A549 (cell line): Measurements from ENCODE around the gene POU2F3. TPM values are rescaled to one million over a fixed set of nuclear protein-coding genes. Genes with fewer than 3 reads are reported as not detected.

ENCODE experiments used
- ATAC-seq, 2 experiments: fragments of 200-7000 bp in 1 of 2; fragments of >200 bp in 1 of 2; cut with Nextera tagmentation in 1 of 2; cut with Tn5 transposase in 1 of 2; 3 replicates each; pipeline versions ENCODE4 v1.8.0 to v1.9.1; 2018 to 2020; ENCODE audit warnings: mild to moderate bottlenecking in 1 of 2, moderate library complexity in 1 of 2
- CTCF ChIA-PET: fragments of 300-600 bp; sonication (Branson Sonifier 250); formaldehyde crosslinking; extraction: SDS; loops from one replicate; lab custom pipeline; 2021; ENCODE audit warnings: antibody characterized with exemption, inconsistent platforms; lab: Yijun Ruan, JAX
- POLR2A ChIA-PET: fragments of 350-600 bp; formaldehyde crosslinking; extraction: SDS; loops from one replicate; lab custom pipeline; 2021; ENCODE audit warnings: antibody characterized with exemption, inconsistent platforms; lab: Yijun Ruan, JAX
- DNase-seq, 2 experiments: peaks; one replicate each; pipeline versions ENCODE4 v3.0.0 to v3.0.0-alpha.2; 2011 to 2016; ENCODE audit warnings: low read depth in 1 of 2, low spot score in 1 of 2
- FAIRE-seq: peaks from 2 replicates; lab custom pipeline; 2011; peaks lifted over from hg19 to GRCh38; lab: Jason Lieb, UNC
- H3K27ac ChIP-seq, 2 experiments: fragments of >200 bp; sonication (Bioruptor Twin); formaldehyde crosslinking; 3 replicates each; pipeline ENCODE4 v1.5.1; 2016 to 2017
- H3K4me1 ChIP-seq: fragments of >200 bp; sonication (Bioruptor Twin); formaldehyde crosslinking; 3 replicates; pipeline ENCODE4 v1.6.1; 2016
- H3K4me2 ChIP-seq: fragments of >200 bp; sonication (Bioruptor Twin); formaldehyde crosslinking; 3 replicates; pipeline ENCODE4 v1.6.1; 2016
- H3K4me3 ChIP-seq: fragments of >200 bp; sonication (Bioruptor Twin); formaldehyde crosslinking; 3 replicates; pipeline ENCODE4 v1.5.1; 2016
- H3K9me3 ChIP-seq: fragments of >200 bp; sonication (Bioruptor Twin); formaldehyde crosslinking; 3 replicates; pipeline ENCODE4 v1.6.1; 2016
- CEBPB ChIP-seq, 2 experiments: fragments of >200 bp in 1 of 2; sonication (Bioruptor Twin) in 1 of 2; formaldehyde crosslinking in 1 of 2; IDR thresholded peaks; 2 replicates each; pipeline ENCODE4 v1.6.1; 2012 to 2016
- CHD4 ChIP-seq: fragments of 200-600 bp; sonication (generic); IDR thresholded peaks from 2 replicates; pipeline ENCODE4 v1.6.1; 2016; ENCODE audit warnings: antibody characterized with exemption, mild to moderate bottlenecking, borderline replicate concordance
- EHMT2 ChIP-seq: fragments of 200-600 bp; sonication (generic); IDR thresholded peaks from 2 replicates; pipeline ENCODE4 v1.6.1; 2016; ENCODE audit warnings: antibody characterized with exemption, low read depth, mild to moderate bottlenecking, moderate library complexity
- FOXS1 ChIP-seq: fragments of 250-450 bp; sonication (Bioruptor Pico); IDR thresholded peaks from 2 replicates; pipeline ENCODE4 v1.5.0; 2020; ENCODE audit warnings: mild to moderate bottlenecking, moderate library complexity
- HEYL ChIP-seq: fragments of 250-450 bp; sonication (Bioruptor Pico); IDR thresholded peaks from 2 replicates; pipeline ENCODE4 v1.8.0; 2021; ENCODE audit warnings: mild to moderate bottlenecking, moderate library complexity
- JUNB ChIP-seq: fragments of >200 bp; sonication (Bioruptor Twin); formaldehyde crosslinking; IDR thresholded peaks from 2 replicates; pipeline ENCODE4 v1.6.1; 2016
- KDM5A ChIP-seq: fragments of 200-600 bp; sonication (generic); IDR thresholded peaks from 2 replicates; pipeline ENCODE4 v1.6.1; 2016; ENCODE audit warnings: antibody characterized with exemption, mild to moderate bottlenecking
- MAFK ChIP-seq: fragments of 450-650 bp; IDR thresholded peaks from 2 replicates; pipeline ENCODE4 v1.6.1; 2014; ENCODE audit not compliant: partially characterized antibody
- MAZ ChIP-seq: fragments of 150-350 bp; IDR thresholded peaks from 2 replicates; pipeline ENCODE4 v1.6.1; 2014; ENCODE audit warnings: antibody characterized with exemption, low read depth, low read length, borderline replicate concordance
- PHF8 ChIP-seq: fragments of 200-600 bp; sonication (generic); IDR thresholded peaks from 2 replicates; pipeline ENCODE4 v1.6.1; 2016; ENCODE audit warnings: low read depth, mild to moderate bottlenecking, antibody characterized with exemption, moderate library complexity, borderline replicate concordance
- RAD21 ChIP-seq, 2 experiments: fragments of >200 bp in 1 of 2; sonication (Bioruptor Twin) in 1 of 2; formaldehyde crosslinking in 1 of 2; IDR thresholded peaks in 1 of 2; conservative IDR thresholded peaks in 1 of 2; 2 replicates in 1 of 2; 3 replicates in 1 of 2; pipeline ENCODE4 v1.6.1; 2012 to 2018; ENCODE audit warnings: inconsistent platforms in 1 of 2
- RFX5 ChIP-seq: fragments of 450-650 bp; IDR thresholded peaks from 2 replicates; pipeline ENCODE4 v1.7.1; 2014; ENCODE audit warnings: antibody characterized with exemption, mild to moderate bottlenecking, moderate library complexity
- SREBF2 ChIP-seq: fragments of 450-650 bp; IDR thresholded peaks from 2 replicates; pipeline ENCODE4 v1.6.1; 2014; ENCODE audit warnings: mild to moderate bottlenecking, moderate library complexity
- ZC3H11A ChIP-seq: fragments of 450-650 bp; IDR thresholded peaks from 2 replicates; pipeline ENCODE4 v1.6.1; 2014; ENCODE audit warnings: antibody characterized with exemption, mild to moderate bottlenecking
- ZFP36 ChIP-seq: fragments of 450-650 bp; IDR thresholded peaks from 2 replicates; pipeline ENCODE4 v1.6.1; 2014; ENCODE audit warnings: borderline replicate concordance; ENCODE audit not compliant: partially characterized antibody
- ZSCAN20 ChIP-seq: fragments of 250-450 bp; sonication (Bioruptor Pico); IDR thresholded peaks from 2 replicates; pipeline ENCODE4 v1.8.0; 2022; ENCODE audit warnings: mild to moderate bottlenecking, moderate library complexity
- WGBS: methylation state at CpG from one replicate; pipeline ENCODE4 v1.1.6; 2017; ENCODE audit errors: missing lambda C conversion rate; 5-methylcytosine and 5-hydroxymethylcytosine counted together
- polyA plus RNA-seq, 4 experiments: library from polyadenylated mRNA; depleted of rRNA in 3 of 4; stranded (reverse); fragments of >200 nt; fragmentation: RNase III in 1 of 4; extraction: RNeasy Plus Mini Kit Qiagen cat#74134 plus additional on column Dnase treatment in 1 of 4; gene quantifications; 2 replicates in 3 of 4; 3 replicates in 1 of 4; pipeline ENCODE4 v1.2.3, GENCODE V29; 2011 to 2017
- TF ChIP-seq, protein P1 (sequence below): fragments of >200 bp; sonication (Bioruptor Twin); formaldehyde crosslinking; IDR thresholded peaks from 3 replicates; pipeline ENCODE4 v1.6.1; 2016
- TF ChIP-seq, protein P2 (sequence below): fragments of 150-350 bp; IDR thresholded peaks from 2 replicates; pipeline ENCODE4 v1.6.1; 2014; ENCODE audit warnings: low read depth, mild to moderate bottlenecking, low read length
- TF ChIP-seq, protein P3 (sequence below): fragments of 250-450 bp; sonication (Bioruptor Pico); IDR thresholded peaks from 2 replicates; pipeline ENCODE4 v1.5.0; 2021; ENCODE audit warnings: mild to moderate bottlenecking, moderate library complexity, borderline replicate concordance
- TF ChIP-seq, protein P4 (sequence below): fragments of 250-450 bp; sonication (Bioruptor Pico); IDR thresholded peaks from 2 replicates; pipeline ENCODE4 v1.5.0; 2020; ENCODE audit warnings: low read depth, mild to moderate bottlenecking, moderate library complexity

The POU2F3 gene
- polyA plus RNA-seq, 2 of the 4 experiments (the other 2 are of a cell fraction): not detected

DNA sequence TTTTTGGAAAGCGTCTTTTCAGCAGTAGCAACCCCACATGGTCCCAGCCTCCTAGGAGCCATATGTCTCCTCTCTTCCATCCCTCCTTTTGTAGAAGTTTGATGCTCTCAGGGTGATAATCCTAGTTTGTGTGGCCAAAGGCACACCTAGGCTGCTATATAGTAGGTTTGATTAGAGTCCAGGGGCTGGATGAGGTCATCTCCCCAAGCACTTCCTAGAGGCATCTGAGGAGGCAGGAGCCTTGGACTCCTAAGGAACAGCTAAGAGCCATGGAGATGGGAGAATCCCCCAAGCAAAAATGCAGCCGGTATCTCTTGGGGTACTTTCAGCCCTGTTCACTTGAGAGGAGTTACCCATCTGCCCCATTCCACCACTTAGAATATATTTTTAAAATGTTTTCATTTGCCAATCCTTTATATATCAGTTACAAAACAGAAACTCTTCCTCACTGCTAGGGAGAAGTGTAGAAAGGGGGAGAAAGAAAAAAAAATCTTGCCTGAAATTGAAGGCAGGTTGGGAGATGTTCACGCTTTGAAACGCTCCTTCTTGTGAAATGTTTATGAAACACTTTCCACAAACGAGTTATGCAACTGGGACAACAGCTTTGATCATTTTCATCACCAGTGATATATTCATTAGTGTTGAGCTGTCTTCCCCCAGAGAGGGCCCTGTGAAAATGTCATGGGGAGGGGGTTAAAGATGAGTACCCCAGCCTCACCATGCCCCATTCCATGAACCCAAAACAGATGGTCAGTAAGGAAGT is 53.3 kb downstream of the POU2F3 start (continued):
- no peak for TF ChIP-seq FOXS1 (CRISPR knock-in tag)

DNA sequence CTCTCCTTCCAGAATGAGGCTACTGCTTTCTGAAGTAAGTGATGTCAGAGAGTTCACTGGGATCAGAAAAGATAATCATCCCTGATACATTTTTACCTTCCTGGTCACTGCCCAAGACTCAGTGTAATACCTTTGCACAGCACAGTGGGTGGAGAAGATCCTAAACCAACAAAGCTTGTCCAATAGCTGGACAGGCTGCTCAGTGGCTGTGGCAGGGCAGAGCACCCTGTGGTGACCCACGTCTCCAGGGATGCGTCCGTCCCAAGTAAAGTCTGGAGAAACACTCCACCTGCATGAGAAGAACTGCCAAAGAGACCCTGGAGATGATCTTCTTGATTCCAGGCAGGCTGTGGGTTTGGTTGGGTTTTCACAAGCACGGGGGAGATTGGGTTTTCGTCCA is 54.2 kb downstream of the POU2F3 start:
- ChIA-PET POLR2A (no interaction called here), CTCF (interaction anchor here (1.9 to 2.0 kb wide), 2 partner anchors 9 to 59 kb away, joined by 10 to 14 read pairs; no protein-coding TSS in a partner anchor)
- DNase-seq (no peak), FAIRE-seq (no peak), ATAC-seq (no peak)
- no peaks in the 10 kb centered on the region for H3K9me3 ChIP-seq
- 15% methylated on average over 5 of the region's 5 CpGs for WGBS
- no peak overlapping the region for H3K27ac ChIP-seq
- TF ChIP-seq JUNB: no peak
- TF ChIP-seq ZSCAN20: no peak
- TF ChIP-seq PHF8: no peak
- no peak for TF ChIP-seq SREBF2
- no peak for TF ChIP-seq RFX5
- no peak for TF ChIP-seq EHMT2
- TF ChIP-seq FOXS1 (CRISPR knock-in tag): no peak
- TF ChIP-seq, protein P1, sequence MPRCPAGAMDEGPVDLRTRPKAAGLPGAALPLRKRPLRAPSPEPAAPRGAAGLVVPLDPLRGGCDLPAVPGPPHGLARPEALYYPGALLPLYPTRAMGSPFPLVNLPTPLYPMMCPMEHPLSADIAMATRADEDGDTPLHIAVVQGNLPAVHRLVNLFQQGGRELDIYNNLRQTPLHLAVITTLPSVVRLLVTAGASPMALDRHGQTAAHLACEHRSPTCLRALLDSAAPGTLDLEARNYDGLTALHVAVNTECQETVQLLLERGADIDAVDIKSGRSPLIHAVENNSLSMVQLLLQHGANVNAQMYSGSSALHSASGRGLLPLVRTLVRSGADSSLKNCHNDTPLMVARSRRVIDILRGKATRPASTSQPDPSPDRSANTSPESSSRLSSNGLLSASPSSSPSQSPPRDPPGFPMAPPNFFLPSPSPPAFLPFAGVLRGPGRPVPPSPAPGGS: no peak
- no peak for TF ChIP-seq KDM5A
- TF ChIP-seq HEYL (CRISPR knock-in tag): no peak
- TF ChIP-seq, protein P2, sequence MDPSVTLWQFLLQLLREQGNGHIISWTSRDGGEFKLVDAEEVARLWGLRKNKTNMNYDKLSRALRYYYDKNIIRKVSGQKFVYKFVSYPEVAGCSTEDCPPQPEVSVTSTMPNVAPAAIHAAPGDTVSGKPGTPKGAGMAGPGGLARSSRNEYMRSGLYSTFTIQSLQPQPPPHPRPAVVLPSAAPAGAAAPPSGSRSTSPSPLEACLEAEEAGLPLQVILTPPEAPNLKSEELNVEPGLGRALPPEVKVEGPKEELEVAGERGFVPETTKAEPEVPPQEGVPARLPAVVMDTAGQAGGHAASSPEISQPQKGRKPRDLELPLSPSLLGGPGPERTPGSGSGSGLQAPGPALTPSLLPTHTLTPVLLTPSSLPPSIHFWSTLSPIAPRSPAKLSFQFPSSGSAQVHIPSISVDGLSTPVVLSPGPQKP: no peak
- no peak for TF ChIP-seq MAZ
- TF ChIP-seq ZC3H11A: no peak
- TF ChIP-seq, protein P3, sequence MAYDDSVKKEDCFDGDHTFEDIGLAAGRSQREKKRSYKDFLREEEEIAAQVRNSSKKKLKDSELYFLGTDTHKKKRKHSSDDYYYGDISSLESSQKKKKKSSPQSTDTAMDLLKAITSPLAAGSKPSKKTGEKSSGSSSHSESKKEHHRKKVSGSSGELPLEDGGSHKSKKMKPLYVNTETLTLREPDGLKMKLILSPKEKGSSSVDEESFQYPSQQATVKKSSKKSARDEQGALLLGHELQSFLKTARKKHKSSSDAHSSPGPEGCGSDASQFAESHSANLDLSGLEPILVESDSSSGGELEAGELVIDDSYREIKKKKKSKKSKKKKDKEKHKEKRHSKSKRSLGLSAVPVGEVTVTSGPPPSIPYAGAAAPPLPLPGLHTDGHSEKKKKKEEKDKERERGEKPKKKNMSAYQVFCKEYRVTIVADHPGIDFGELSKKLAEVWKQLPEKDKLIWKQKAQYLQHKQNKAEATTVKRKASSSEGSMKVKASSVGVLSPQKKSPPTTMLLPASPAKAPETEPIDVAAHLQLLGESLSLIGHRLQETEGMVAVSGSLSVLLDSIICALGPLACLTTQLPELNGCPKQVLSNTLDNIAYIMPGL (CRISPR knock-in tag): no peak
- no peak for TF ChIP-seq RAD21 (conservative IDR thresholded peaks at IDR 0.05 in 1 of 2, IDR thresholded peaks at IDR 0.05 in 1 of 2)
- no peak for TF ChIP-seq MAFK
- no peak for TF ChIP-seq ZFP36
- no peak for TF ChIP-seq CEBPB (IDR thresholded peaks at IDR 0.05)
- TF ChIP-seq, protein P4, sequence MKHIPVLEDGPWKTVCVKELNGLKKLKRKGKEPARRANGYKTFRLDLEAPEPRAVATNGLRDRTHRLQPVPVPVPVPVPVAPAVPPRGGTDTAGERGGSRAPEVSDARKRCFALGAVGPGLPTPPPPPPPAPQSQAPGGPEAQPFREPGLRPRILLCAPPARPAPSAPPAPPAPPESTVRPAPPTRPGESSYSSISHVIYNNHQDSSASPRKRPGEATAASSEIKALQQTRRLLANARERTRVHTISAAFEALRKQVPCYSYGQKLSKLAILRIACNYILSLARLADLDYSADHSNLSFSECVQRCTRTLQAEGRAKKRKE (CRISPR knock-in tag): no peak
- TF ChIP-seq CHD4: no peak
- no peaks in the 10 kb centered on the region for H3K4me1 ChIP-seq
- H3K4me2 ChIP-seq: no peak overlapping the region
- no peak overlapping the region for H3K4me3 ChIP-seq
